ENCODE data around the gene PDGFC.

Gene PDGFC

GRCh38 chr4:156749426-156750403 lies 221.9 kb downstream of the PDGFC start:
- DNase-seq (ENCODE audit: low read depth in 2 of 2): no peak

- DNase-seq (ENCODE audit: low read depth in 2 of 2): no peak
Measured at GRCh38 chr4:156746111-156746510, 225.5 kb downstream of the PDGFC start.

- DNase-seq (ENCODE audit: low read depth in 2 of 2): no peak
Measured at GRCh38 chr4:156738766-156739165, 232.8 kb downstream of the PDGFC start.

- DNase-seq (ENCODE audit: low read depth in 2 of 2): no peak
Measured at GRCh38 chr4:156734965-156735895, 236.4 kb downstream of the PDGFC start.

- DNase-seq (ENCODE audit: low read depth in 2 of 2): no peak
Measured at GRCh38 chr4:156733582-156733981, 238.0 kb downstream of the PDGFC start.

DNA sequence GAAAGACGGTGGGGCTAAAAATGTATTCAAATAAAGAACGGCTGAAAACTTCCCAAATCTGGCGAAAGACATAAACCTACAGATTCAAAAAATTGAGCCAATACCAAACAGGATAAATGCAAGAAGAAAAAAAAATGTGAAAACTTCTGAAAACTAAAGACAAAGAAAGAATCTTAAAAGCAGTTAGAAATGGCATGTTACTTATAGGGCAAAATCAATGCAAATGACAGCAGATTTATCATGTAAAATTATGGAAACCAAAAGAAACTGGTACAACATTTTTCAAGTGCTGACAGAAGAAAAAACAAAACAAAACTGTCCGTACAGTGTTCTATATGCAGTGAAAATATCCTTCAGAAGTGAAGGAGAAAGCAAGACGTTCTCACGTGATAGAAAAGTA lies 239.0 kb downstream of the PDGFC start:
- no peak for DNase-seq (ENCODE audit: low read depth in 2 of 2)

GRCh38 chr4:156729416-156729815 lies 242.2 kb downstream of the PDGFC start:
- no peak for DNase-seq (ENCODE audit: low read depth in 2 of 2)

DNA sequence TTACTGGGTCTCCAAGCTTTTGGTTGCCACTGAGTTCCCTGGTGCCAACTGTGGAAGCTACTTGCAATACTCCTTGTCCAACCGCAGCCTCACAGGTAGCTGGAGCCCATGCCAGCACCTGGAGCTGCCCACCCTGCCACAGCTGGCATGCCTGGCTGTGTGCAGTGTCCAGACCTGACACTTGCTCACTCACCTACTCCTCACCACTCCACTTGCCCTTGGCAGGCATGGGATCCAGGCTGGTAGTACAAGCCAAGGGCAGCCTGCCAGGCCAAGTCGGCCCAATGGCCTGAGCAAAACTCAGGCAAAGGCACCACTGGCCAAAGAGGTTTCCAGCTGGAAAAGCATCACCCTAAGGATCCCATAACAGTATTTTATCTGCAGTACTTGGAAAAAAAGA lies 246.3 kb downstream of the PDGFC start:
- no peak for DNase-seq (ENCODE audit: low read depth in 2 of 2)

DNA sequence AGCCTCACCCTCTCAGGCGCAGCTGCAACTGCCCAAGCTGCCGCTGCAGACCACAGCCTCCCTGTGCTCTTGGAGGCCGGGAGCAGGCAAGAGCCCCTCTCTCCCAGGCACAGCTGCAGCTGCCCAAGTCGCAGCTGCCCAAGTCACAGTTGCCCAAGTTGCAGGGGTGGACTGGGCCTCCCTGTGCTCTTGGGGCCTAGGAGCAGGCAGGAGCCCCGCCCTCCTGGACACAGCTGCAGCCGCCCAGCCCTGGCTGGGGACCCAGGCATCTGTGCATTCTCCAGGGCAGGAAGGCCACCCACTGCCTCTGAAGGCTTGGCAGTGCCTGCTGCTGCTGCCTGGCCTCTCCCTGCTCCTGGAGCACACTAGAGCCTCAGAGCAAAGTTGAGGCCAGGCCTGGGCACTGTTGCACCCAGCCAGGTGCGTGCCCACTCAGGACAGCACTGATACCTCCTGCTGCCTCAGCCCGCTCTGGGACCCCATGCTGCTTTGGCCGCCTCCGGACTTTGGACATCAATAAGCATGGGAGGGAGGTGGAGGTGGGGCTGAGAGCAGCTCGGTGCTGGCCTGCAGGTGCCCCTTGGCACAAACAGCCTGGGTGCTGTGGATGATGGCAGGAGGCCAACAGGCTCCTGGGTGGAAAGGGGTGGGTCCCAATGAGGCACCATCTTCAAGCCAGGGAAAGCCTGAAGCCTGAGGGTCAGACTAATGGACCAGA lies 247.5 kb downstream of the PDGFC start:
- DNase-seq (ENCODE audit: low read depth in 2 of 2): no peak

- DNase-seq (ENCODE audit: low read depth in 2 of 2): no peak
Measured at GRCh38 chr4:156718226-156718625, 253.4 kb downstream of the PDGFC start.

DNA sequence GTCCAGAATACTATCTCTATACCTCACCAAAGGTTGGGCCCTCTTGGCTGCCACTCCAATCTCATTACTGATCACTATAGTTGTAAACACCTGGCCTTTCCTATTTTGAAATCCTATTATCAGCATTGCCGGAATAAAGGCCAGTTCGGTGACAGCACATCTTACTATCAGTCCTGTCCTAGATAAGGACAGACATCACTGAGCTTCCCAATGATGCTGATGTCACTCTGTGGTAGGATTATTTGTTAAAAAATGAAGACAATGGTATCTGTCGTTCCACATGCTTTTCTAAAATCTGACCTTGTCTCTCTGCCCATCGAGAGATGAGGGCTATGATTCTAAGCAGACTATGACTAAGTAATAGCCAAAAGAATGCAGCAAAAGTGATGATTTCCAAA lies 260.4 kb downstream of the PDGFC start:
- DNase-seq (ENCODE audit: low read depth in 2 of 2): no peak

All from stimulated activated CD8-positive, alpha-beta memory T cell treated with anti-CD3 and anti-CD28 coated beads, Interleukin-15, amount 100 ng/mL, for 4 hours (primary cell).